DMS114 treated with DMSO at 0.1 percent for 48 hours (cell line): ENCODE data around the gene TMEM271.

Experiments
- DNase-seq: peaks from one replicate; lab custom pipeline; 2025; ENCODE audit not compliant: unreplicated experiment; lab: John Stamatoyannopoulos, UW

Gene TMEM271

DNA sequence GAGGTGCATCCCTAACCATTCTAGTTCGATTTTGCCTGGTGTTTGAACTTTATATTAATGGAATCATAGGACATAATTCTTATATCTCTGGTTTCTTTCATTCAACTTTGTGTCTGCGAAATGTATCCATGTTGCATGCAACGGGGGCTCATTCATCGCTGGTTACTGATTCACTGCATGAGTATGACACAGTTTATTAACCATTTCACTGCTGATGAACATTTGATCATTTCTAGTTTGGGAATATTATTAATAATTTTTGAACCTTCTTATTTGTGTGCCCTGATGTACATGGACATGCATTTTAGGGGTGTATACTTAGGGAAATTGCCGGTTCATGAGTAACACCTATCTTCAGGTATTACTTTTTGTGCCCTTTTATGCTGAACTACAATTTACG lies 5.1 kb upstream of the TMEM271 start:
- no peak for DNase-seq

DNA sequence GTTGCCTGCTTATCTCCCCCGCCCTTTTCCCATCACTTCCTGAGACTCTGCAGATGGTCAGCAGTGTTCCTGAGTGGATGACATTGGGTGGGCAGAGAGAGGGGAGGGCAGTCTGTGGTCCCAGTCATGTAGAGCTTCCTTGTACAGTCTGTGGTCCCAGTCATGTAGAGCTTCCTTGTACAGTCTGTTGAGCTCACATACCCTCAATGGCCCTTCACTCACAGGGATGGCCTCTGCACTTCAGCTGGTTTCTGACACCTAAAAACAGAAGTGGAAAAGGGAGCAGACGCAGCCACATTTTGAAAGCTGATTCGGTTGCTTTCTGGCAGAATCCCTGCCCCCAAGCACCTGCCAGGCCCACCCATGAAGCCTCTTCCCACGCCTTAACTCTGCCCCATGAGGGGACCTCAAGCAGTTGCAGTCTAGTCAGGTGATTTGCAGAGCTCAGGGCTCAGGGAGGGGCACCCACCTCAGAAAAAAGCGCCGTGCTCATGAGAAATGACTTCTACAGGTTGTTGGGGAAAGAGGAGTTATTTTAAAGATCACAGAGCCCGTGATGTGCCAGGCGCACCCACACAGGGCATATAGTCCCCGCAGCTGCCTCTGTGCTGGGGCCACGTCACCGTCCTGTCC lies 3.6 kb upstream of the TMEM271 start:
- DNase-seq: no peak

DNA sequence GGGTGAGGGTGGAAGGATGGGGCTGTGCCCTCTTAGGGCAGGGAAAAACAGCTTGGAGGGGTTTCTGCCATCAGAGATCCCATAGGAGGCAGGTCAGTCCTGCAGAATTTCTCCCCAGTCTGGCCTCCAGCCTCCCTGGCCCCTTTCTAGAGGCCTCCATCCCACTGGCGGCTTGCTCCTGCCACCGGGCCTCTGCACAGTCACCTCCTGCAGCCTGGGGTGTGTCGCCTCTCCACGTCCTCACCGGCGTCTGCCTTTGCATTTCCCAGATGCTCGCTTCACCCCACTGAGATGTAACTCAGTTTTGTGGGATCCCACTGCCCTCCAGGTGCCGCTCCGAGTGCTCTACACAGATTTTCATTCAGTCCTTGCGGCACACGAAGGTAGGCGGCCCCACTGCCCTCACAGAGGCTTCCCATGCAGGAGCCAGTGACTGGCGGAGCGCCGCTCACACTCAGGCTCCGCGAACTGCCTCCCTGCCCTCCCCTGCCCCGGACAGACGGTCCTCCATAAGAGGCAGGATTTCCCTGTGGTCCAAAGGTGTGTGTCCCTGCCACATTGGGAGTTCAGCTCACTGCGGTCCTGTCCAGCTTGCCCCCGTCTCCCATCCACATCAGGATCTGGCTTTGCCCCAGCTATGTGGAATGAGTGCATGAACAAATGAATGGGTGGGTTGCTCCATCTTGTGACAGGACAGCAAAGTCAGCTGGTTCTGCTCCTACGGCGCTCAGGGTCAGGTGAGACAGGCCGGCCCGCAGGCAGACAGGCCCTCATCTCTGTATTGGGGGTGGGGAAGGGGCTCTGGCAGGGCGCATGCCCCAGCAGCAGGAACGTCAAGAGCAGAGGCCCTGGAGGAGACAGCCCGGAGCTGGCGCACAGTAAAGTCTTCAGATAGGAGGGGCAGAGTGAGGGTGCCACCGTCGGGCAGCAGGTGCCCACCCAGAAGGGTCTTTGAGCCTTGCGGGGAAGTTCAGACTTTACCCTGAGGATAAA lies 2.7 kb upstream of the TMEM271 start:
- DNase-seq: no peak

DNA sequence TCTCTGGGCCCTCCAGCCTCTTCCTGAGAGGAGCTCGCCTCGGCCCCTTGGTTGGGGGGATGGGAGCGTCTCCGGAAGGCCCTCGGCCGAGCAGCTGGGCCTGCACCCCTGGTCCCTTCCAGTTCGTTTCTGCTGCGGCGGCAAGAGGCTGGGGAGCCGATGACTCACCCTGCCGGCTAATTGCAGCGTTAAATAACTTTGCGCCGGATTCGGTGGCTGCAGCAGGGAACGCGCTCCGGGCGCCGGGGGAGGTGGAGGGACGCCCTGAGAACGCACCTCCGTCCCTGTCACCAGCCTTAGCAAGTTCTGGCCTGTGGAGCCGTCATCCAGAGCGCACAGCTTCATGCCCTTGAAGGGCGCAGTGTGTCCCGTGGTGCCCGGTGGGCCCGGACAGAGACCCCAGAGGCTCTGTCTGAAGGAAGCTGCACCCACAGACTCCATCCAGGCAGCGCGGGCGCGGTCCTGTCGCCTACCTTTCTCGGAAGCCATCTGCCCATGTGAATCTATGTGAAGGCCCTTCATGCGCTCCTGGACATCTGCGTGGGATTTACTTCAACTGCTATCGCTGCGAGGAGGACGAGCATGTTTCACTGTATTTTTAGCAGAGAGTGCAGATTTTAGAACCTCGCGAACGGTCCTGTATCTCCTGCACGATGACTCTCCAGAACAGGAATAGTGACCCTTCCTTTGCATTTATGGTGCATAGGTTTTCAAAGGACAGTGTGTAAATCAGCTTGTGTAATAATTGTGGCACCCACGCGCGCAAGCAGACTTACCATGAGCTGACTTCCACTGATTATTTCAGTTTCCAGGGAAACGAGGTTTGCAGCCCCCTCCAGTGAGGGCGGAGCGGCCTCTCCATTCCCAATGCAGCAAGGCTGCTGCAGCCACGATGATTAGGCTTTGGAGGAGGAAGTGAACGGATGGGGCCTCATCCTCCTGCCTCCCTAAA lies 1.7 kb upstream of the TMEM271 start:
- DNase-seq: no peak

DNA sequence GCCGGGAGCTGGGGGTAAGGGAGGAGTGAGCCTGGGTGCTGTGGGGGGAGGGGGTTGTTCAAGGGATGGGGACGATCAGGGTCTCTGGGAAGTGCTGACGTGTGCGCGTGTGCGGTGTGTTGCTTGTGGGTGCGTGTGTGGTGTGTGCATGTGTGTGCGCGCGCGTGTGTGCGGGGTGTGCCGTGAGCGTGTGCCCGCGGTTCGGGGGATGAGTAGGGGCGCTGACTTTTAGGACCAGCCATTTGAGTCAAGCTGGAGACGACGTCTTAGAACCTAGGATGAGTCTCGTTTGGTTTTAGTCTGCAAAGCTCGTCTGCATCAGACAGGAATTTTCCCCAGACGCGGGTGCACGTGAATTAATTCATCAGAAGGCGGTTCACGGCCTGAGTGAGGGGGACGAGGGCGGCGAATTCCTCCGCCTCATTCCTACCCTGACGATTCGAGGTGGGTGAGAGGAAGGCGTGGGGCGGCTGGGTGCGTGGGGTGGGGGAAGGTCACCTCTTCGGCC lies 950 bp upstream of the TMEM271 start:
- no peak for DNase-seq

DNA sequence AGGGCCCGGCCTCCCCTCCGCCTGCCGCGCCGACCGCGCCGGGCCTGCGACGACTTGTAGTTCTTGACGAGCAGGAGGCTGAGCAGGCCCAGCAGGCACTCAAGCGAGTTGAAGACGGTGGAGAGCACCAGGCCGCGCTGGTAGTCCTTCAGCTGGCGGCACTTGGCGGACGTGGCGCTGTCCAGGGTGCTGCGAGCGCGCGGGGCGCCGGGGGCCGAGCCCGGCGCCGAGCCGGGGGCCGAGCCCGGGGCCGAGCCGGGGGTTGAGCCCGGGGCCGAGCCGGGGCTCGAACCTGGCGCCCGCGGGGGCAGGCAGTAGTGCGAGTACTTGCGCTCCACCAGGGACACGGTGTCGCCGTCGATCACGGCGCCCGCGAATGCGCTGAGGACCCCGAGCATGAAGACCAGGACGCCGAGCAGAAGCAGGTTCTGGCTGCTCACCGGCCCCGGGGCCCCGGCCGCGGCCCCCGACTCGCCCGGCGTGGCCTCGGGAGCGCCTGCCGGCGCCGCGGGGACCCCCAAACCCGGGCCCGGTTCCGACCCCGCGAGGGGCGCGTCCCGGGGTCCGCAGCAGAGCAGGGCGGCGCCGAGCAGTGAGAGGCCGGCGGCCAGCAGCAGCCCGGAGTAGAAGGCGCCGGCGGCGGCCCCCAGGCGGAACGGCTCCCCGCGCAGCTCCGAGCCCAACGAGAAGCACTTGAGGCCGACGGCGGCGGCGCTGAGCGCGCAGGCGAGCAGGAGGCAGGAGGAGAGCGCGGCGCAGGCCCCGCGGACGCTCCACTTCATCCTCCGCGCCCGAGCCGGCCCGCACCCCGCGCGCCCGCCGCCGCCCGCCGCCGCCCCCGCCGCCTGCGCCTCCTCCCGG lies 584 bp downstream of the TMEM271 start:
- DNase-seq: no peak

DNA sequence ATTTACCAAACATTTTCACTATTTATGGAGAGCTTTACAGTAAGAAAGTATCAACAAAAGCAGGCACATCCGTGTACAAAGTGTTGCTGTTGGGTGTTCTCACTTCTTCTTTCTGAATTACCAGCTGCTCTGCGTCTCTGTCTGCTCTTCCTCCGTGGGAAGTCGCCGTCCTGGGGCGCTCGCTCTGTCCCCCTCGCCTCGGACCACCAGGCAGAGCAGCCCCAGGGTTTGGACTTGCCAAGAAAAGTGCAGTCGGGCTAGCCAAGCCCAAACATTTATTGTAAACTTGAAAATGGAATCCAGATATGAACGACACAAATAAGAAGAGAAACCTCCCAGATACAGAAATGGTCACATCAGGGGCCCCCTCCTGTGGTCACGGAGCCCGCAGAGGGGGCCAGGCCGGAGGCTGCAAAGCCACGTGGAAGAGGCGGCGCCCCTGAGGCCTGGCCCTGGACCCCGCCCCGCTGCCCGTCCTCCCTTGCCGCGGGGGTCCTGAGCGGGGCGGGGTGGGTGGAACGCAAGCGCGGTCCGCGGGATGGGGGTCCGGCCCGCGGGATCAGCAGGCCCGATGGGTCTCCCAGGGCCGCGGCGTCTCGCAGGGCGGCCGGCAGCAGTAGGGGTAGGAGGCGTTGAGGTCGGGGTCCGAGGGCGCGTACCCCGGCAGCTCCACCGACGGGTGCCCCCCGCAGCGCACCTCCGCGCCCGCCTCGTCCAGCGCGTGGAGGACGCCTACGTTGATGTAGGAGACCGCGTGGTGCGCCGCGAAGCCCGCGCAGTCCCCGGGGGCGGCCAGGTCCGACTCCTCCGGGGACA lies 1.5 kb downstream of the TMEM271 start:
- DNase-seq: no peak

DNA sequence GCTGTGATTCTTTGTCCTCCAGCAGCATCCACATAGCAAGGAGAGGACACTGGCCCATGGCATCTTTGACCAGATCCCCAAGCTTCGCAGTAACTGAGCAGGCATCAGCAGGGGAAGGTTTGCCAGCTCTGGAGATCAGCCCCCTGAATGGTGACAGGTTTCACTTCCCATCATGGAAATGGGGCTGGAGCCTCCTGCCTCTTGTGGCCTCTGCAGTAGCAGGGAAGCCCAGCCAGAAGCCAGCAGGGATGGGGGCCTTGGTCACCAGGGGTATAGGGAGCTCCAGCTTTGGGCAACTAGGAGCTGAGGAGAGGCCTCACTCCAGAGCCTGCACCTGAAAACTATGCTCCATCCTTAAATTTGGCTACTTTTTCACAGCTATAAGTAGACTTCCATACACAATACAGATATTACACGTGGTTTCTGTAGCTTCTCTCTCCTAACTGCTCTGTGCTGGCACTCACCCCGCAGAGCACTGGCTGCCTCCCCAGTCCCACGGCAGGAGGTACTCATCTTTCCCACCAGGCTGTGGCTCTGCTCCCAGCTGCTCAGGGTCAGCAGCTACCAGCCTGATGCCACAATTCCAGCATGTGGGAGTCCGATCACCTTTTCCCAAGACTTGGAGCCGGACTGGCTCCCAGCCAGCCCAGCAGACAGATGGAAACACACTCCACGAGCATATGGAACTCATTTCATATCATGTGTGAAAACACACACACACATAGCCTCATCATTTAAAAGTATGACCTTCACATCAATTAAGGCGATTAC lies 2.8 kb downstream of the TMEM271 start:
- DNase-seq: no peak

DNA sequence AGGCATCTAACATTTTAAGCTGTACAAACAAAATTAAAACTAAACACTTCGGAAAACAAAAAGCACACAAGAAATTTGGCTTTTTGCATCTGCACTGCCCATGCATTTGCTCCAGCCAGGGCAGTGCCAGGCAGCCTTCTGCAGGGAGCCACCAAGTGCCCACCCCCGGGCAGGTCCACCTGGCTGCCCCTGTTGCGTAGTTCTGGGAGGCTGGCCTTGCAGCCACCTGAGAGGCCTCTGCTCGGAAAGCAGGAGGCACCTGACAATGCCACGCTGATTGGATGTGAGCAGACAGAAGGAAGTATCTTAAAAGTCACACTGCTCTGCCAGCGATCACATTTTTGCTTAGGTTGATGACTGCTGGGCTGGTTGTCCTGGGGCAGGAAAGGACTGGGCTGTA lies 3.5 kb downstream of the TMEM271 start:
- DNase-seq: no peak

DNA sequence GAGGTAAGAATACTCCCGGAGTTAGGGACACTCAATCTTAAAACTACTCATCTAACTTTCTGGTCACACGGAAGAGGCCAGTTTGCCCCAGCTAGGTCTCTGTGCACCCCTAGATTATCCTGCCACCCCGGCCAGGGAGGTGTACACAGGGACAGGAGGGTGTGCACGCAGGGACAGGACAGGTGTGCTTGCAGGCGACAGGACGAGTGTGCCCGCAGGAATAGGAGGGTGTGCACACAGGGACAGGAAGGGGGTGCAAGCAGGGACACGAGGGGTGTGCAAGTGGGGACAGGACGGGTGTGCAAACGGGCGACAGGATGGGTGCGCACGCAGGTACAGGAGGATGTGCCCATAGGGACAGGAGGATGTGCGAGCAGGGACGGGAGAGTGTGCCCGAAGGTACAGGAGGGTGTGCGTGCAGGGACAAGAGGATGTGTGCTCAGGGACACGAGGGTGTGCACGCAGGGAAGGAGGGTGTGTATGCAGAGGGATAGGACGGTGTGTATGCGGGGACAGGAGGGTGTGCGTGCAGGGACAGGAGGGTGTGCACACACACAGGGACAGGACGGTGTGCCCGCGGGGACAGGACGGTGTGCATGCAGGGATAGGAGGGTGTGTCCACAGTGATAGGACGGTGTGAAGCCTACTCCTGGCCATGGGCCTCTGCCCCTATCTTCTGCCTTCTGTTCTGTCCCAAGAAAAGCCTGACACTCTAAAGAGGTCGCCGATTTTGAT lies 4.1 kb downstream of the TMEM271 start:
- no peak for DNase-seq

DNA sequence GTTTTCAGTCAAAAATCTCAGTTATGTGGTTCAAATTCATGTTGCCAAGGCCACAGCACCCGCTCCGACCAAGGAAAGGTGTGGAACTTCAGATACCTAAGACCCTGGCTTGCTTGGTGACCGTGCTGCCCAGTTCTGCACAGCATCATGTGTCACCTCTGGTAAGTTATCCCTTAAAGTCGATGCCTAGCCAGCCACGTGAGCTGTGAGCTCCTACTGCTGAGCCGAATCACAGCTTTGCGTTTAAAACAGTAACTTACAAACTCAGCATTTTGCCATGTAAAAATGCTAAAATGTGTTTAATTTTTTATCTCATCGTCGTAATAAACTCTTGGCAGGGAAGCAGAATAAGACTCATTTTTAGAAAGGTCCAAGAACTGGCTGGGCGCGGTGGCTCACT lies 5.3 kb downstream of the TMEM271 start:
- DNase-seq: no peak

DNA sequence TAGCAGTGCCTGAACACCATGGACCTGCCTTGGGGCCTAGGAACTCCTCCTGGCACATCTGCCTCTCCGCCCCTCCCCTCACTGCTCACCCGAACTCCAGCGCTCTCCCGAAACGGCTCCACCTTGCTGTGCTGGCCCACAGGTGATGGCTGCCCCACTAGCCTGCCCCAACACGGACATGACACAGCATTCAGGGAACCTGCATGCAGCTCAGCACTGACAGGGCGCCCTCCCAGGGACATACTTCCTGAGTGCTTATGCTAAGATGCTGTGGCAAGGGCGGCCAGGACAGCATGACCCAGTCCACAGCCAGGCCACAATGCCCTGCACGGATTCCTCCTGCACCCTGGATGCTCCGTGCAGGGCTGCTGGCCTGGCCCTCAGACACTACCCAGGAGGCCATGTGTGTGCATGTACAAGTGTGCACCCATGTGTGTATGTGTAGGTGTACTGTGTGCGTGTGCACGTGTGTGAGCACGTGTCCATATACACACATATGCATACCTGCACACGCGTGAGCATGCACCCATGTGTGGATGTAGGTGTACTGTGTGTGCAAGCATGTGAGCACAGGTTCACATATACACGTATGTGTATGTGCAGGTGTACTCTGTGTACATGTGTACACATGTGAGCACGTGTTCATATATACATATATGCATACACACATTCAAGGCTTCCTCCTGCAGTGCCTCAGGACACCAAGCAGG lies 6.0 kb downstream of the TMEM271 start:
- no peak for DNase-seq

DNA sequence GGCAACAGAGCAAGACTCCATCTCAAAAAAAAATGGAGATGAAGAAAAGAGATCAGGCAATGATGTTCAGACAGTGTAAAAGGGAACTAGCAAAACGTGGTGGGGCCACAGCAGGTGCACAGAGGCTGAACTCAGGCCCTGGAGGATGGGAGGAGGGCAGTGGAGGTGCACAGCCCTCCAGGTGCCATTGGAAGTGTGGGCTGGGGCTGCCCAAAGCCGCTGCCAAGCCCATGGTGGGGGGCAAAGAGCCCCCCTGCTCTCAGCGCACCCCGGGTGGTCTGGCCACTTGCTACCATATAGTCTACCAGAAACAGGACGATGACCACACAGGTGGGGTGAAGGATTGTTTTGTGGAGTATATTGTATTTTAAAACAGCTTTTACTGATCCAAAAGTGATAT lies 7.1 kb downstream of the TMEM271 start:
- no peak for DNase-seq

DNA sequence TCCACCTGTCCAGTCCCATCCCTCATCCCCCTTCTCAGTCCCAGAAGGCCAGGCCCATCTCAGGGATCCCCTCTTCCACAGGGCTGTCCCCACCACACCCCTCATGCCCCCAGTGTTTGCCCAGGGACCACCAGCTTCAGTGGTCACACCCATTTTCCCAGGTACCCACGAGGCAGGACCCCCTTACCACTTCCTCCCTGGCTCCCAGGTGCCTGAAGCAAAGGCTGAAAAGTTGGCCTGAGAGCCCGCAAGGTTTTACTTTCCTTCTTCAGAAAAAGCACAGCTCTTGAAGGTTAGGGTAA lies 7.8 kb downstream of the TMEM271 start:
- no peak for DNase-seq

DNA sequence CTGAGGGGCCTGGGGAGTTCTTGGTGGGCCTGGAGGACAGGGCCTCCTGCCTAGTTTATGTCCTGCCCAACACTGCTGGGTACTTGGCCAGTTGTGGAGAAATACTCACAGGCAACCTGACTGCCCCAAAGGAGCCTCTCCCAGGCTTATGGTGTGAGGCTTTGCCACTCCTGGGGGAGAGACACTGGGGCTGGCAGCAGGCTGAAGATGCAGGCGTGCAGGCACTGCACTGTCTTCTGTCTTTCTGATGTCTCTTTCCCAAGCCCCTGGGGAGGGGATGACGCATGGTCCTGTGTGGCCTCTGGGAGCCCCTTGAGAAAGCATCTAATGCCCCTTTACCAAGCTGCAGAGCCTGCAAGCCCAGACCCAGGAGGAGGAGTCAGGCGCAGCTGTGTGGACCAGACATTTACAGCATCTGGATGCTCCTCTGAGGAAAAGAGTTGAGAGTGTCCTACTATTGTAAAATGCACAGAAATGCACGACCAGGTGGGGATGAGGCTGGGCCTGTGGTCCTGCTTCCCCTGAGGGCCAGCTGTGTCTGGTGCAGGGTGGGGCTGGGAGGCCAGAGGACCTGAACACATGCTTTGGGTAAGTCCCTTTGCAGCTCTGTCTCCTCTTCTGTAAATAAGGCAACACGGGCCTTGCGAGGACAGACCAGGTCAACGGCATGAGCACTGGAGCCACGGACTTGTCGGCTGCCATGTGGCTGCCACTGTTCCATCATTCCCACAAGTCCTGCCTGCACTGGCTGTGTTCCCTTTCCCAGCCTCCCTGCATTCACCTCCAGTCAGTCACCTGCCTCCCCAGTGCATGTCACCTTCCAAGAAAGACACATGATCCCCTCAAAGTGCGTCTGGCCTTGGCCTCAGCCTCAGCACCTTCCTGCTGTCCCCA lies 8.4 kb downstream of the TMEM271 start:
- no peak for DNase-seq

DNA sequence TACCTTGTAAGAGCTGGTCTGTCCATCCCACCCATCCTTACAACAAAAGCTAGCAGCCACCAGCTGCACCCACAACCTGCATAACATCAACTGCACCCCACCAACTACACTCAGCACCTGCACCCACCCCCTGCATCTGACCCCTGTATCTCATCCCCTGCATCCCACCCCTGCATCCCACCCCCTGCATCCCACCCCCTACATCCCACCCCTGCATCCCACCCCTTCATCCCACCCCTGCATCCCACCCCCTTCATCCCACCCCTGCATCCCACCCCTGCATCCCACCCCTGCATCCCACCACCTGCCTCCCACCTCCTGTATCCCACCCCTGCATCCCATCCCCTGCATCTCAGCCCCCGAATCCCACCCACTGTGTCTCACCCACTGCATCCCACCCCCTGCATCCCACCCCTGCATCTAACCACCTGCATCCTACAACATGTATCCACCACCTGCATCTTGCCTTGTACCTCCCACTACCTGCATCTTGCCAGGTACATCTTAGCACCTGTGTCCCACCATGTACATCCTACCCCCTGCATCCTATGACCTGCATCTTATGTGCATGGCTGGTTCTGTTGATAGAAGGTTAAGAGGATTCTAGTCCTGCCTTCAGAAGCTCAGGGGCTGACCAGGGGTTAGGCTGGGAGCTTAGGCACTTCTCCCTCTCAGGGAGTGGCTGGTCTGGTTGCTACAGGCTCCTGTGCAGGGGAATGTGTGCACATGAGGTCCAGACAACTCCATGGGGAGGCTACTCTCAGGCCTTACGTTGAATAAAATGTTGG lies 9.4 kb downstream of the TMEM271 start:
- no peak for DNase-seq
